Skin of body (tissue), 2 donors: ENCODE measurements around the gene SCUBE1. TPM values are rescaled to one million over a fixed set of nuclear protein-coding genes. Genes with fewer than 3 reads are reported as not detected.

Experiments
- DNase-seq: peaks from one replicate; lab custom pipeline; 2025; lab: John Stamatoyannopoulos, UW
- total RNA-seq: library from RNA; depleted of rRNA; stranded (reverse); fragments of >200 nt; gene quantifications from one replicate; pipeline ENCODE4 v1.2.3, GENCODE V29; 2014

The SCUBE1 gene
- total RNA-seq, 1 donor from 2014 or later, result 0.20 TPM

DNA sequence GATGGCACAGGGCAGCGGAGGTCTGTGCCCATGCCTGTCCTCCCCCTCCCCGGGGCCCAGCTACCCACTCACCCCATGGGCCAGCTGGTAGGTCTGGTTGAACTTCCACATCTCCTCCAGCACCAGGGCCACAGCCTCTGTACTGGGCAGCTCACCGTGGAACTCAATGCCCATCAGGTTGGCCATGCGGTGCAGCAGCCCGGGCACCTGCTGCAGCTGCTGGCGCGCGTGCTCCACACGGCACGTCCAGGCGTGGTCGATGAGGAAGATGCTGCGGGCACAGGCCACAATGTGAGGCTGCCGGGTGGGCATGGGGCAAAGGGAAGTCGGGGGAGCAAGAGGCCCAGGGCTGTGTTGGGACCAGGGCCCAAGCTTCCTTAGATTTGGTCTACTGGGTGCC lies 162.5 kb downstream of the SCUBE1 start:
- DNase-seq, result no peak

DNA sequence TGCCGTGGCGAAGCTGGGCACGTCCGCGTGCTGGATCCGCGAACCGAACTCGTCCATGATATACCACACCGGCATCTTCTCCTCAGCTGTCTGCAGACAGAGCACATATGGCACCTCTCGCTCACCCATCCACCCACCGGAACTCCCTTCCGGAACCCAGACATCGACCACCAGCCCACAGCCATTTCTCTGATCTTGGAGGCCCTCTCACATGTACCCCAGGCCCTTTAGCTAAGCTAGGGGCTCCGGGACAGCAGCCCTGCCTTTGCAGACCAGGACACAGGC lies 163.3 kb downstream of the SCUBE1 start:
- DNase-seq, result no peak

GRCh38 chr22:43179146-43179910 lies 163.8 kb downstream of the SCUBE1 start:
- no peak for DNase-seq

DNA sequence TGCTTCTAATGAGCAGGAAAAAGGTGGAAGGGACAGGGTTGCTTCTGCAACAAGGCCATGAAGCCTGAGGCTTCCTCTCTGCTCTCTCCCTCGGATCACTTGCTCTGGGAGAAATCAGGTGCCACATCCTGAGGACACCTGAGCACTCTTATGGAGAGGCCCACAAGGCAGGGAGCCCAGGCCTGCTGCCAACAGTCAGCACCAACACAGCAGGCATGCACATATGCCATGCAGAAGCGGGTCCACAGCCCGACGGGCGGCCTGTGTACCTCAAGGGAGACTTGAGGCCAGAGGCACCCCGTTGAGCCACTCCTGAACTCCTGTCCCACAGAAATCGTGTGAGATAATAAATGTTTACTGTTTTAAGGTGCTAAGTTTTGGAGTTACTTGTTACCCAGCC lies 165.7 kb downstream of the SCUBE1 start:
- no peak for DNase-seq

DNA sequence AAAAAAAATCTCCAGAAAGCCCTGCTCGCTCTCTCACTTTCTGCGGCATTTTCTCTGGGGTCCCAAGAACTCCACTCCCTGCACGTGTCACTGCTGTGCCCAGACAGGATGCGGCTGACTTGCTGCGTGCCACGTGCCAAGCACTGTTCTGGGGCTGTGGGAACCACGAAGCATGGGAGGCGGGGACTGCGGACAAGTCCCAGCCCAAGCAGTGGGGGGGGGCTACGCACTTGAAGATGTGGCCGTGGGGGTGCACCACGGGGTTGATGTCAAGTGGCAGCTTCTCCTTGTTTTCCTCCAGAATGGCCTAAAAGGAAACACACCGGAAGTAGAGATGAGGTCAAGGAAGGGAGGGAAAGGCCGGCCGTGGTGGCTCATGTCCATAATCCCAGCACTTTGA lies 167.1 kb downstream of the SCUBE1 start:
- DNase-seq, result no peak

DNA sequence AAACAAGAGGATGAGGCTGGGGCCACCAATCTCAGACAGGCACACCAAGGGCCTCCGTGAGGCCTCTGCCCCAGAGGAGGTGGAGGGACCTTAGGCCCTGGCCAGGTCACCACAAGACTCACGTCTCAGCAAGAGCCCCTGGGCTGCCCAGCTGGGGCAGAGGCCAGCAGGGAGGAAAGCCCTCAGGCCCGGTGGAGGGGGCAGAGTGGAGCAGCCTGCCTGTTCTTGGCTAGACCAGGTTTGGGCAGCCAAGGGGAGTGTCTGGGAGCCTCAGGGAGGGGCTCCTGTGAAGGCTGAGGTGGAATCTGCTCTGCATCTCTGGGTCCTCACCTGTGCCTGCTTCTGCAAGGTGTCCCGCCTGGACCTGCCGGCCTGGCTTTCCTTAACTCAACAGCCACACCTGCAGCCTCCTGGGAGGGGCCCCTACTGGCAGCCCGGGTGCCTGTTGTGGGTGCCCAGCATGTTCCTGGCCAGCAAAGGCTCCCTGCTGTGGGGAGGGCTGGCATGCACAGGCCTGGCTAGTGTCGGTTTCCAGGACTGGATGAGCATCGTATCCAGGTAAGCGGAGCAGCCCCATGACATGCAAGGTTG lies 168.1 kb downstream of the SCUBE1 start:
- DNase-seq, result no peak

DNA sequence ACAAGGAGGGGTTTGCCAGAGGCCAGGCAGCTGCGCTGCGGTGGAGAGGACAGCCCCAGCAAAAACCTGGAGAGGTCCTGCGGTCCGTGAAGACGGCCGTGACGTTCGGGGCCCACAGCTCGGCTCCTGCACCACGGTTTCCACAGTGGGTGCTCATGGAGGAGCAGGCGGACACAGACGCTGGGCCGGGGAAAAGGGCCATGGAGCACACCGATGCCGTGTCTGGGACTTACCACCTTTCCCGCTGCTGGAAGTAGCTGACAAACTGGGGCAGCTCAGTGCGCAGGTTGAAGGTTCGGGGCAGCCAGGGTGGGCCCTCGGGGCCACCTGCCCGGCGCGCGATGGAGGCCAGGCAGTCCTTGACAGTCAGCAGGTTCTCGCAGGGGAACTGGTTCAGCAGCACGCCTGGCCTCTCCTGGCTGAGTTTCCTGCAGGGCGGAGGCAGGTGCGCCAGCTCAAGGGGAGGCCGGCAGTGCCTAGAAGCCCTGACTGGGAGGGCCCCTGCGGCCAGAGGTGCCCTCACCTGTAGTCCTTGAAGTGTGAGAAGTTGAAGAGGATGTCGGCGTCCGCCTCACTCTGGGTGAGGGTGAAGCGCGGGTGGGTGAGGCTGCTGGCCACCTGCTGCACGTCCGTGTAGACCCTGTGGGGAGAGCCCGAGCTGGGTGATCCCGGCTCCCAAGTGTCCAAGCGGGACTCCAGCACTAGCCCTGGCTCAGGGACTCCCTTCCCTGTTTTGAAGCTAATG lies 169.0 kb downstream of the SCUBE1 start:
- DNase-seq, result no peak

- no peak for DNase-seq
These were observed 169.6 kb downstream of the SCUBE1 start for GRCh38 chr22:43173566-43173965.

DNA sequence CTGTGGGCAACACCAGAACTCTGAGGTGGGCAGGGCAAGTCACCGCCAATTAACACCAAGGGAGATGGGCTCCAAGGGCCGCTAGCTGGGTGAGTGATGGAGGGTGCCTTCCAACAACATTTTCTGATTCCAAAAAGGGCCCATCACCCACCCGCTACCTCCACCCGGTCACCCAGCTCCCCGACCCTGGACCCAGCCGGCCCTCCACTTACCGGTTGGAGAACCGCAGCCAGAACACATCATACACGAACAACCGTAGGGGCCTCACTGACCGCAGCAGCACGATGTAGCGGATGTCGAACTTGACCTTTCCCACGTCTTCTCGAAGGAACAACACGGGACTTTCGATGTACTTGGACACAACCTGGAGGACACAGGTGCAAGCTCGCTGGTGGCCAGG lies 171.0 kb downstream of the SCUBE1 start:
- DNase-seq, result no peak

DNA sequence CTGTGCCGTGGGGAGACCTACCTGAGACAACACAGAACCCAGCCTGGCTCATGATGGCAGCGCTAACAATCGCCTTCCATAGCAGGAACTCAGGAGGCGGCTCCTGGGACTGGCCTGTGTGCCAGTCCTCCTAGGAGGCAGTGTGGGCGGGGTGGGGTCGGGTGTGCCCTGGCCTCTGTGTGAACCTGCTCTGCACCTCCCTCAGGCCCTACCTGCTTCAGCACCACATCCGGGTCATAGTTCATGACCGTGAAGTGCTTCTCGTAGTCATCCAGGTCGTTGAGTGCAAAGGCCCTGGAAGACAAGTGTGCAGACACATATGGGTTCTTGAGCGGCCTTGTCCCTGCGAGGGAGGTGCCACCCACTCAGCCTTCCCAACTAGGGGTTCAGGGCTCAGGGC lies 171.6 kb downstream of the SCUBE1 start:
- DNase-seq, result no peak

DNA sequence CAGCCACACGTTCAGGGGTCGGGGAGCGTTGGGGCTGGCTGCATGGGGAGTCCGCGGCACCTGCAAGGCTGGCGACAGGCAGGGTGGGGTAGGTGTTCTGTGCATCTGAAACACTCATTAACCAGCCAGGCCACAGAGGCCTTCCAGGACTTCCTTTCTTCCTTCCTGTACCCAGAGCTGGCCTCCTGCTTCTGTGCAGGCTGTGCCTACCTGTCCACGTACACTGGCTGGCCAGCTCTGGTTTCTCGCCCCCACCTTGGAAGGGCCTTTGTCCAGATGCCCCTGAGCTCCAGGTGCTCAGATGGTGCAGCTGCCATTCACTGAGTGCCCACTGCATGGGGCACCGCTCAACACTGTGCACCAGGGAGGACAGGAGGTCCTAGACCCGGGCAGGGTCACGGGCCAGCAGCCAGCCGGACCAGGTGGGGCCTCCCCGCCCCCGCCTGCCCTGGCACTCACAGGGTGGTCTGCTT lies 172.1 kb downstream of the SCUBE1 start:
- DNase-seq, result no peak

GRCh38 chr22:43170131-43170480 lies 173.1 kb downstream of the SCUBE1 start:
- no peak for DNase-seq

DNA sequence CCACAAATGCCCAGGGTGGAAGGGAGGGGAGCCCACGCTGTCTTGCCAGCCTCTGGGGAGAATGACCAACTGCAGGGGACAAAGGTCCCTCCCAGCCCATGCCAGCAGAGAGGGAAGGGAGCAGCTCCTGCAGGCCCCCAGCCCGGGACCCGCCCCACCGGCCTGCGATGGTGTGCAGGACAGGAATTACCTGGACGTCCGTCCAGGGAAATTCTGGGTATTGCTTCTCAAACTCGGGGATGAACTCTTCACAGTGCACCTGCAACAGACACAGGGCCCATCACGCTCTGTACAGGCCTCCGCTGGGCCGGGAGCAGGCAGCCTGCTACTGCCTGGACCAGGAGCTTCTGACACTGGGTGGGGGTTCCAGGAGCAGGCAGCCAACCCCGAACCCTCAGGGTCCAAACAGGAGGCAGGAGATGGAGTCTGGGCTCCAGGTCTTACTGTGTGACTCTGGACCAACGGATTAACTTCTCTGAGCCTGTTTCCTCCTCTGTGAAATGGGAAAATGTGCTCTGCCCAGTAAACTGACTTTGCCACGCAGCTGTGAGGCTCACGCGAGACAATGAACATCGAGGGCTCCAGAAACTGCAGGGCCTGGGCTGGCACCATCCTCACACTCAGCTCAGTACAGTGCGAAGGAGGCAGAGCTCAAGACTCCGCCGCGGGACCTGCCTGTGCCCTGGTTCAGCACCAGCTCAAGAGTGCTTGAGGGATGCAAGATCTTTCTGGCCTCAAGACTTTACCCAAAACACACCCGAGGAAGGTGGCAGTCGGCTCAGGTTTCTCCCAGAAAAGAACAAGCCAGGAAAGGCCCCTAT lies 173.7 kb downstream of the SCUBE1 start:
- no peak for DNase-seq

GRCh38 chr22:43168471-43169309 lies 174.5 kb downstream of the SCUBE1 start:
- no peak for DNase-seq

DNA sequence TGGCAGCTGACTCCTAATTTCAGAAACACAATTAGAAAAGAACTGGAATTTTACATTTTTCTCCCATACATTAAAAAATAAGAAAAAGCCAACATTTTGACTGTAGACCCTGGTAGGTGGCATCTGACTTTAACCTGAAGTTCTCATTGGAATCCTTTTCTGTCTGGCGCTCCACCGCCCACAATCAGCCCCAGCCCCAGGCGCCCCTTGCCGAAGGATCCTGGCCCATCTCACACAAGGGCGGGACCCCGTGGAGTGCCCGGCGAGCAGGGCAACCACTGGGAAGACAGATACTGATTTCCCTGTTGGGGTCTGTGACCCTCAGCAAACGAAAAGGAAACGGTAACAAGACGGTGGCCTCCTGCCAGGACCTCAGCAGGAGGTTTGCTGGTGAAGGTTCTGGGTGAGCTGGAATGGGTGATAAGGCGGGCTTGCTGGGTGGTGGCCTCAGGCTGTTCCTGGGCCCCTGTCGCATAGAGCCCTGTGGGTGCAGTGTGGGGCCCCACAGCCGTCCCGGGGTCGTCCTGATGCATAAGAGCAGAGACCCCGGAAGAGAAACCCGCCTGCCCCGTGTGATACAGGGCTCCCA lies 176.1 kb downstream of the SCUBE1 start:
- DNase-seq, result no peak

GRCh38 chr22:43166132-43166930 lies 176.8 kb downstream of the SCUBE1 start:
- DNase-seq, result no peak

DNA sequence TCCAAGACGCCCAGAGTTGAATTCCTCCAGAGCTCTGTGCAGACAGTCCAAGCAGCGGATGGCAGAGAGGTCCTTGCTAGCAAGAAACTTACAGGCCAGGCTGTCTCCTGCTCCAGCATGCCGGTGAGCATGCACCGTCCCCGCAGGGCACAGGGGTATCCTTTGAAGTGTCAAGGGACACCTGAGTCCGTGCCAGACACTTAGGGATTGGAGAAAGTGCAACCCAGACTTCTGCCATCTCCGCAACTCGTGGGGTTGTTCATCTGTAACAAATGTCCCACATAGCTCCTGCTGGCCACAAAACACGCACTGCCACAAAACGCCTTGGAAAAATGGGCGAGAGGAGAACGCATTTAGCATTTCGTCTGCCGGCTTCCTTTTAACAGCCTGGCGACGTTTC lies 178.5 kb downstream of the SCUBE1 start:
- DNase-seq, result no peak

DNA sequence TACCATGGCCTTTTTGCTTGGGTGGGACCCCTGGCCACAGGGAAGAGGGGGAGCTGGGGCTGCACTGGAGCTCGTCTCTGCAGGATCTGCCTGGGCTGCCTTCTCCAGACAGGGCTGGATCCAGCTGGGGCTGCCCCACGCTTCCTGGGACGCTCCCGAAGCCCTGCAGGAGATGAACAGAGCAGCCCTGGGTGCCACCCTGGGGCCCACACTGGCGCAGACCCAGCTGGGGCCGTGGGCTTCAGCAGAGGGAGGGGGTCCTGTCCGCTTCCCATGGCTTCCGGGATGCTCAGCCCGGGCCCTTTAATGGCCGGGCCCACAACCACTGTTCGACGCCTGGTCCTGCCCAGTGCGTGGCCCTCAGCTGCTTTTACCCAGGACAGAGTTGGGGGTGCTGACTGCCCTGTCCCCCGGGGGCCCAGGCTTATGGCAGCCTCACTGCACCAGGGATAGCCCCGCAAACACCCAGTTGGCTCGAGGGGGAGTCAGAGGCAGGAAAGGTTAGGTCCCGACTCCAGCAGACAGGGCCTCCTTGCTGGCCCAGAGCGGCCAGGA lies 179.9 kb downstream of the SCUBE1 start:
- no peak for DNase-seq

GRCh38 chr22:43162412-43163150 lies 180.6 kb downstream of the SCUBE1 start:
- no peak for DNase-seq
